Cardiac fibroblast (primary cell): Measurements from ENCODE around the gene KLF15.

Source experiments
- DNase-seq, 2 donors: peaks; one replicate each; pipeline versions ENCODE4 v3.0.0 to v3.0.0-alpha.2; 2010; ENCODE audit warnings: low read depth in 2 of 2
- H3K4me3 ChIP-seq, 2 donors: replicated peaks in 1 of 2; 1 replicate in 1 of 2; 2 replicates in 1 of 2; pipeline ENCODE4 v1.5.1; 2011; ENCODE audit warnings: low read depth in 2 of 2, low read length in 2 of 2, mild to moderate bottlenecking in 2 of 2, moderate library complexity in 1 of 2
- CTCF ChIP-seq: IDR thresholded peaks from one replicate; pipeline ENCODE4 v1.5.1; 2011; ENCODE audit warnings: low read depth, mild to moderate bottlenecking, low read length, inconsistent platforms

The KLF15 gene

DNA sequence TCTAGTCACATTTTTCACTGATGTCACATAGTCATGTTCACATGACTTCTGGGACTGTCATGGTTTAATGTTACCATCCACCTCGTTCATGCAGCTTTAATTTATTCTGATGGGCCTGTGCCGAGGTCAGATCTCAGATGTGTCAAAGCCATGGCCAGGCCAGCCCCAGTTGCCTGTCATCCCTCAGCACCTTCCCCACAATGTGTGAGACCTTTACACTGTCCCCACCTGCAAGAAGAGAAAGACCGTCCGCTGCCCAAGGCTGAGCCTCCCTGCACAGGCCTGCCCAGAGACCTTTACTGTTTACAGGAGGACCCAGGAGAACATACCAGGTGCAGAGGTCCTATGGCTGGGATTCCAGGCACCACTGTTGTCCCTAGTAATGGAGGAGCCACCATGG lies 12.8 kb upstream of the KLF15 start:
- no peak overlapping the region for H3K4me3 ChIP-seq
- TF ChIP-seq CTCF: no peak
- DNase-seq: no peak

GRCh38 chr3:126369490-126369889 lies 12.3 kb upstream of the KLF15 start:
- H3K4me3 ChIP-seq: no peak overlapping the region
- TF ChIP-seq CTCF: no peak

GRCh38 chr3:126367316-126367805 lies 10.2 kb upstream of the KLF15 start:
- H3K4me3 ChIP-seq: no peak overlapping the region
- no peak for DNase-seq
- no peak for TF ChIP-seq CTCF

More at GRCh38 chr3:126369490-126369889, 12.3 kb upstream of the KLF15 start:
- DNase-seq: no peak

DNA sequence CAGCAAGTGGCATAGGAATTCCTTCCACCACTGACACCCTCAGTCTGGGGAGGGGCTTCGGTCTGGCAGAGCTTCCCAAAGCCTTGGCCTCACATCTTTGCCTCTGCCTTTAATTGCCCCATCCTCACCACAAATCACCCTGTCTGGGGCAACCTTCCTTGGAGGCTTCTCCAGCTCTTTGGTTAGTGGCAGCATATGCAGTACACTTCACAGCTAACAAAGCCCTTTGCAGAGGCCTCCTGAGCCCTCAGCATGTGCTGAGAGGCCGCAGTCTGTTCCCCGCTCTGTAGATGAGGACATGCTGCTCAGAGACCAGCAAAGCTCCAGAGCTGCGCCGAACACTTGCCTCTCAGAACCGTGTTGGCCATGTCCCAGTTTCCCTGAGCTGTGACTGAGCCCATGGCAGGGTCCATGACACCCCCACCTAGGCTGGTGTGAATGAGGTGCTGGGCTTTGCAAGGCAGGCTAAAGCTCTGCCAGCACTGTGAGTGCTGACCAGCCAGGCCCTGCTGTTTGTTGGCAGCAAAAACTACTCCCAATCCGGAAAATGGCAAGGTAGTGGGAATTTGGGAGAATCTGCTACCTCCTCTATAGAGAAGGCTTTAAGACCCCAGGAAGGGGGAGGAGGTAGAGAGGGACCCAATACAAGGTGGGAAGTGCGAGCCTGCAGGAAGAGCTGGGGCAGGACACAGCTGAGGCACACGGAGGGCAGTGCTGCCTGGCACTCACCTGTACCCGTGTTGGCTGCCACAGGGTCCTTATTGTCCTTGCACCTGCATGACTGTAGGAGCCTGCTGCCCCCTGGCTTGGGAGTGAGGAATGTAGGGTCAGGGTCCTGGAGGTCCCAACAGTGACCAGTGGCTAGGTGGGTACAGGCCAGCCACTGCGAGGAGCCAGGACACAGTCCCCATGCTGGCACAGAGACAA lies 8.4 kb upstream of the KLF15 start:
- no peak for DNase-seq
- no peak overlapping the region for H3K4me3 ChIP-seq
- no peak for TF ChIP-seq CTCF

GRCh38 chr3:126364731-126365301 lies 7.6 kb upstream of the KLF15 start:
- DNase-seq: no peak
- TF ChIP-seq CTCF: no peak
- H3K4me3 ChIP-seq: no peak overlapping the region

GRCh38 chr3:126364130-126364695 lies 7.0 kb upstream of the KLF15 start:
- no peak for TF ChIP-seq CTCF
- DNase-seq: no peak
- H3K4me3 ChIP-seq: no peak overlapping the region
